K562 (cell line): ENCODE results near the gene ATCAY. TPM values are rescaled to one million over a fixed set of nuclear protein-coding genes. Genes with fewer than 3 reads are reported as not detected.
A peak's percentile ranks its signal among the peaks of the same experiment; 100 is the strongest.

ENCODE experiments used
- ELF4 ChIP-seq: fragments of 450-650 bp; formaldehyde crosslinking; IDR thresholded peaks from 2 replicates; pipeline ENCODE4 v1.4.0; 2022; ENCODE audit warnings: missing genetic modification characterization
- ELK1 ChIP-seq: sonication (generic); formaldehyde crosslinking; IDR thresholded peaks from 2 replicates; pipeline ENCODE4 v1.8.1; 2022; ENCODE audit warnings: missing genetic modification reagents
- ETS2 ChIP-seq: IDR thresholded peaks from 2 replicates; pipeline ENCODE4 v1.6.1; 2016; ENCODE audit warnings: borderline replicate concordance, missing genetic modification characterization, mild to moderate bottlenecking, moderate library complexity, missing compliant biosample characterization; ENCODE audit not compliant: poor library complexity, severe bottlenecking
- EZH2 ChIP-seq: IDR thresholded peaks from 2 replicates; pipeline ENCODE4 v1.6.1; 2012; ENCODE audit warnings: low read depth, mild to moderate bottlenecking, inconsistent platforms, low read length, borderline replicate concordance
- FOXJ2 ChIP-seq: fragments of 200-800 bp; sonication (Bioruptor generic); IDR thresholded peaks from 2 replicates; pipeline ENCODE4 v1.6.1; 2016; ENCODE audit warnings: missing genetic modification characterization, missing compliant biosample characterization
- GTF2E2 ChIP-seq: fragments of 200-800 bp; sonication (Bioruptor generic); IDR thresholded peaks from 2 replicates; pipeline ENCODE4 v1.6.1; 2016; ENCODE audit warnings: missing genetic modification characterization, missing compliant biosample characterization
- MAFK ChIP-seq: IDR thresholded peaks from 2 replicates; pipeline ENCODE4 v1.6.1; 2011; ENCODE audit warnings: low read length, improper control_type of control experiment
- MGA ChIP-seq: fragments of 450-650 bp; IDR thresholded peaks from 2 replicates; pipeline ENCODE4 v1.6.1; 2016; ENCODE audit warnings: mild to moderate bottlenecking, moderate library complexity
- NFATC3 ChIP-seq: fragments of 450-650 bp; IDR thresholded peaks from 2 replicates; pipeline ENCODE4 v1.6.1; 2017; ENCODE audit warnings: mild to moderate bottlenecking
- NR2C1 ChIP-seq, 2 experiments: fragments of 450-650 bp; IDR thresholded peaks; 2 replicates each; pipeline ENCODE4 v1.6.1; 2017; ENCODE audit warnings: mild to moderate bottlenecking in 2 of 2, antibody characterized with exemption in 1 of 2, inconsistent platforms in 1 of 2, missing compliant biosample characterization in 1 of 2, missing genetic modification characterization in 1 of 2
- SNRNP70 ChIP-seq: fragments of 200-400 bp; formaldehyde crosslinking; optimal IDR thresholded peaks from 2 replicates; pipeline ENCODE3; 2017; ENCODE audit warnings: low read depth, low read length
- U2AF1 ChIP-seq: fragments of 200-400 bp; formaldehyde crosslinking; optimal IDR thresholded peaks from 2 replicates; pipeline ENCODE3; 2017; ENCODE audit warnings: mild to moderate bottlenecking, low read depth, low read length, moderate library complexity
- USF2 ChIP-seq: sonication (generic); formaldehyde crosslinking; IDR thresholded peaks from 2 replicates; pipeline ENCODE4 v1.5.0; 2020; ENCODE audit warnings: missing genetic modification reagents
- ZNF3 ChIP-seq: fragments of 250-450 bp; sonication (Bioruptor Pico); IDR thresholded peaks from 2 replicates; pipeline ENCODE4 v1.5.0; 2021; ENCODE audit warnings: mild to moderate bottlenecking, moderate library complexity
- polyA plus RNA-seq, 8 experiments: library from polyadenylated mRNA; depleted of rRNA in 4 of 8; stranded (reverse) in 5 of 8; unstranded in 3 of 8; fragments of >200 nt; fragmentation: Nextera tagmentation in 2 of 8; fragmentation: Illumina TruSeq in 1 of 8; extraction: Ambion mirVana in 2 of 8; extraction: Trizol in 1 of 8; gene quantifications; 2 replicates each; pipeline versions ENCODE4 v1.2.1 to v1.2.3, GENCODE V29; 2011 to 2014; ENCODE audit warnings: inconsistent platforms in 1 of 8, missing spikeins in 1 of 8
- total RNA-seq, 7 experiments: library from RNA; depleted of rRNA in 6 of 7; stranded (reverse); fragments of >200 nt in 6 of 7; fragmentation: Illumina TruSeq in 2 of 7; extraction: Trizol in 2 of 7; gene quantifications; 2 replicates each; pipeline versions ENCODE4 v1.2.1 to v1.2.3, GENCODE V29; 2011 to 2021; ENCODE audit warnings: low replicate concordance in 1 of 7

ATCAY gene
- total and polyA plus RNA-seq, 9 of the 15 experiments (the other 6 are each of a cell fraction or from before 2014, with no cell fraction given), result not detected

GRCh38 chr19:3970808-3971598, 90.5 kb downstream of the ATCAY start, which contains the start of gene DAPK3 (continued):
- TF ChIP-seq MGA (no peak), ETS2 (tag) (no peak), GTF2E2 (tag) (no peak; the same call in 1 of the 2 replicates), ELK1 (CRISPR knock-in tag) (no peak), NFATC3 (no peak), SNRNP70 (no peak), ZNF3 (CRISPR knock-in tag) (no peak), U2AF1 (no peak), FOXJ2 (tag) (no peak), ELF4 (CRISPR knock-in tag) (0 out of 2 replicates have a peak, but pooled peaks have one; percentile 14), USF2 (CRISPR knock-in tag) (peak; percentile 11; the same call in 1 of the 2 replicates), MAFK (no peak), EZH2 (no peak), NR2C1 (IDR thresholded peaks at IDR 0.05) (no peak), NR2C1 (tag; IDR thresholded peaks at IDR 0.05) (no peak)
